Gastrocnemius medialis (tissue), 4 donors: ENCODE measurements around the gene ATXN7L2.

ENCODE experiments used
- POLR2A ChIP-seq, 2 donors: fragments of 450-650 bp; IDR thresholded peaks; one replicate each; pipeline ENCODE4 v1.6.1; 2017; ENCODE audit warnings: antibody characterized with exemption in 2 of 2, mild to moderate bottlenecking in 2 of 2, moderate library complexity in 2 of 2
- TF ChIP-seq, protein P1 (sequence below), 5 experiments: fragments of 450-650 bp in 3 of 5; fragments of 200-600 bp in 2 of 5; sonication (generic) in 2 of 5; IDR thresholded peaks in 4 of 5; conservative IDR thresholded peaks in 1 of 5; 1 replicate in 4 of 5; 2 replicates in 1 of 5; pipeline ENCODE4 v1.5.1; 2016 to 2019; ENCODE audit warnings: antibody characterized with exemption in 5 of 5, mild to moderate bottlenecking in 3 of 5, moderate library complexity in 3 of 5

DNA sequence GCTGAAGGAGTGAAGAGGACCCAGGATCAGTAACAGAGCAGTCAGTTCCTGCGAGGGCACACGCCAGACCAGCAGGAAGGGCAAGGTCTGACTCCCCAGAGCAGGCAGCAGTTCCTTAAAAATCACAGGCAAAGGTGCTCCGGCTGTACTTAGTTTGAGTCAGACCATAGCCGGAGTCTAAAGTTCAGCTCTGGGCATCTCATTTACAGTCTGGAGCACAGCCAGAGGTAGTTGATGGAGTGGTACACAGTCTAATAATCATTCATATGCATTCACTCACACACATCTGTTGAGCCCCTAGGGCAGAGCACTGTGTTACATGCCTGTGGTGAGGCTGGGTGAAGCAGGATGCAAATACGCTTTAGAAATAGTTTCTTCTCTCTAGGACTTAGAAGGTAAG is 33.2 kb downstream of the ATXN7L2 start:
- no peak for TF ChIP-seq POLR2A (IDR thresholded peaks at IDR 0.05)
- TF ChIP-seq, protein P1, sequence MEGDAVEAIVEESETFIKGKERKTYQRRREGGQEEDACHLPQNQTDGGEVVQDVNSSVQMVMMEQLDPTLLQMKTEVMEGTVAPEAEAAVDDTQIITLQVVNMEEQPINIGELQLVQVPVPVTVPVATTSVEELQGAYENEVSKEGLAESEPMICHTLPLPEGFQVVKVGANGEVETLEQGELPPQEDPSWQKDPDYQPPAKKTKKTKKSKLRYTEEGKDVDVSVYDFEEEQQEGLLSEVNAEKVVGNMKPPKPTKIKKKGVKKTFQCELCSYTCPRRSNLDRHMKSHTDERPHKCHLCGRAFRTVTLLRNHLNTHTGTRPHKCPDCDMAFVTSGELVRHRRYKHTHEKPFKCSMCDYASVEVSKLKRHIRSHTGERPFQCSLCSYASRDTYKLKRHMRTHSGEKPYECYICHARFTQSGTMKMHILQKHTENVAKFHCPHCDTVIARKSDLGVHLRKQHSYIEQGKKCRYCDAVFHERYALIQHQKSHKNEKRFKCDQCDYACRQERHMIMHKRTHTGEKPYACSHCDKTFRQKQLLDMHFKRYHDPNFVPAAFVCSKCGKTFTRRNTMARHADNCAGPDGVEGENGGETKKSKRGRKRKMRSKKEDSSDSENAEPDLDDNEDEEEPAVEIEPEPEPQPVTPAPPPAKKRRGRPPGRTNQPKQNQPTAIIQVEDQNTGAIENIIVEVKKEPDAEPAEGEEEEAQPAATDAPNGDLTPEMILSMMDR (IDR thresholded peaks at IDR 0.05 in 4 of 5, conservative IDR thresholded peaks at IDR 0.05 in 1 of 5) = no peak
